Activated CD4-positive, alpha-beta T cell treated with anti-CD3 and anti-CD28 coated beads for 4 hours (primary cell): ENCODE data around the gene EDEM3.

Source experiments
- DNase-seq, 2 donors: peaks; one replicate each; pipeline ENCODE4 v3.0.0-alpha.2; 2020

Gene EDEM3

GRCh38 chr1:184665360-184665759 lies 89.3 kb downstream of the EDEM3 start:
- DNase-seq = no peak

GRCh38 chr1:184664661-184665060 lies 90.0 kb downstream of the EDEM3 start:
- DNase-seq = no peak

DNA sequence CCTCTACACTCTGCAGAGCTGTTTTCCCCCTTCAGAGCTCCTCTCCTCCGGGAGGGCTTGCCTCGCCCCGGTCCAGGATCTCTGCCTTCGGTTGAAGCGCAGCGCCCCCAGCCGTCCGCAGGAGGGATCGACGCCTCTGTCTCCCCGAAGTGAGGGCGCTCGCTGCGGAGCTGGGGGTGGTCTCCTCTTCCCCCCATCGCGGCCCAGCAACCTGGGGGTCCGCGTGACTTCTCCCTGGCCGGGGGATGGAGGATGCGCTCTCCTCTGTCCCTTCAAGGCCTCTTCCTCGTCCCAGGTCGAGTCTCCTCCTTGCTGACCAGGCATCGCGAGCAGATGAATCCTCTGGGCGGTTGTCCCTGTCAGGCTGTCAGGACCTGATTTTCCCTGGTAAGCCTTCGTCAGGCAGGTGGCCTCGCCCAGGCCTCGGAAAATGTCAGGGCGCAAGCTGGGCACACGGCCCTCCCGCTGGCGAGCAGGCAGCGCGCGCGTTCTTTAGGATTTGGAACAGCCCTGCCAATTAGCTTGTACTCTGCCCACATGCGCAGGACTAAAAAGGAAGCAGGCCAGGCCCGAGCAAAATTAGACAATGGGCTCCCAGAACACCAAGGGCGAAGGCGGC lies 90.5 kb downstream of the EDEM3 start:
- DNase-seq = no peak

DNA sequence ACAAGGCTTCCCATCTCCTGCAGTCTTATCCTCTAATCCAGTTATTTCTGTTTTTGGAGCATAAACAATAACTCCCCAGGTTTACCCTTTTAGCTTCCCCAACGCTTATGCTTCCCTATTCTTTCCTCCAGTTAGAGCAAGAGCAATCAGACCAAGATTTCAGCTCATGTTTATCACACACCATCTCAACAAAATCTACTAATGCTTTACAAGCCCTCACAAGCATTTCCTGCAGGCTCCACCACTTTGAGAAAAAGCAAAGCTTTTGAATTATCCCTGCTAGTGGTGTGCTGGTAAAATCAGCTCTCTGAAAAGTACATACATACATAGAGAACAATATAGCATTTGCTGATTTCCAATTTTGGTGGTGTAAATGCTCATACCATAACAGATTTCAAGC lies 92.9 kb downstream of the EDEM3 start:
- no peak for DNase-seq

DNA sequence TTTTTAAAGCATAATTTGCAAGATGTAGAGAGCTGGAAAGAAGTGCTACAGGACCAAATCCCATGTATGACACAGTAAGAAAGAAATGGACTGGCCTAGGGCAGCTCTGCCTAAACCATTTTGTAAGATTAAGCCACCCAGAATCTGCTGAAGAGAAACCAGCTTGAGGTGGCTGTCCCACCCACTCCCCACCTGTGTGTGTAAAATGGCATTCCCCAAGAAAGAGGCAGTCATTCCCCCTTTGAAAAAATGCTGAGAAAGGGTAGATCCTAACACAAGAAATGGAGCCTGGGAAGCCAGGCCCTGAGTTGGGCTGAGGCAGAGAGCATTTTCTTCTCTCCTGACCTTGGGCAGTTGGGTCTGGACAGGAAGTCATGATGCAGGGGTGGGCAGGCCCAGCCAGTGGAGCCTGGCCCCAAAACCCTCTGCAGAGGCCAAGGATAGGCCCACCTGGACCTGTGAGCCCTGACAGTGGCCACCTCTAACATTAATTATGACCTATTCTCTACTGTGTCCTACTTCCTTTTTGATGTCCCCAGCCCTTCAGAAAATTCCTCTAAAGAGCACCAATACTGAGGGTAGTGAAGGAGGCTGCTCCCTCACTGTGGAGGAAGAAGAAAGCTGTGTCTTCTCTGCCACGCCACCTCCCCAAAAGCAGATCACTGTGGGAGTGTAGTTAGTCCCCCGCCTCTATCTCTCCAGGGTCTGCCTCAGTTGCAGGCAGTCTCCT lies 94.0 kb downstream of the EDEM3 start:
- no peak for DNase-seq

DNA sequence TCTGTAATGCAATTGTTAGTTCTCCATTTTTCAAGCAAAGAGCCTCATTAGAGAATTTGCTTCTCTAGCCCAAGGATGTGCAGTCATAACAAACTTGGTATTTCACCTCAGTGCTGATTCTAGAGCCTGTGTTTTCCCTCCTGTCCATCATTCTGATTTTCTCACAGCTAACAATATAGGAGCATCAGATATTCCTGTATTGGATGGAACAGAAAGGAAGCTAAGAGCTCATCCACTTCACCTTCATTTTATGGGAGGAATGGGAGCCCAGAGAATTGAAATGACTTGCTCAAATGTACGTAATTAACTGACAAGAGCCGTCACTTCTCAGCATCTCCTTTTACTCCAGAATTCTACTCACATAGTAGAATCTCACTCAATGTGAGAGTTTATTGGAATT lies 96.6 kb downstream of the EDEM3 start:
- DNase-seq = no peak

GRCh38 chr1:184656221-184656620 lies 98.4 kb downstream of the EDEM3 start:
- DNase-seq = no peak

DNA sequence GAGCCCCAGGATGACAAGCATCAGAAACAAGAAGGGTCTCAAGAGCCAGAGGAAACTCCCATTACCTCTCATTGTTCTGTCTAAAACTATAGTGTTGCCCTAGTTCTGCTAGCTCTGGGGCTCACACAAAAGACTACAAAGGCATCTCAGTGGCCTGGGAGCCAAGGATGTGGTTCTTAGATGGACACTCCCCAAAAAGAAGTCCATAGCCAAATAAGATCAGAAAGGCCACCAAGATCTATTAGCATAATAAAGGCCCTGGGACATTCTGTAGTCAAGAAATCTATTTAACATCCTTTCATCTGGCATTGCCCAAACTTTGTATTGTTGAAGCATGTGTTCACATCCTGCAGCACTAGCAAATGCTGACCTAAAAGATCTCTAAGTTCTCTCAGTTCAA lies 99.5 kb downstream of the EDEM3 start:
- DNase-seq = no peak

DNA sequence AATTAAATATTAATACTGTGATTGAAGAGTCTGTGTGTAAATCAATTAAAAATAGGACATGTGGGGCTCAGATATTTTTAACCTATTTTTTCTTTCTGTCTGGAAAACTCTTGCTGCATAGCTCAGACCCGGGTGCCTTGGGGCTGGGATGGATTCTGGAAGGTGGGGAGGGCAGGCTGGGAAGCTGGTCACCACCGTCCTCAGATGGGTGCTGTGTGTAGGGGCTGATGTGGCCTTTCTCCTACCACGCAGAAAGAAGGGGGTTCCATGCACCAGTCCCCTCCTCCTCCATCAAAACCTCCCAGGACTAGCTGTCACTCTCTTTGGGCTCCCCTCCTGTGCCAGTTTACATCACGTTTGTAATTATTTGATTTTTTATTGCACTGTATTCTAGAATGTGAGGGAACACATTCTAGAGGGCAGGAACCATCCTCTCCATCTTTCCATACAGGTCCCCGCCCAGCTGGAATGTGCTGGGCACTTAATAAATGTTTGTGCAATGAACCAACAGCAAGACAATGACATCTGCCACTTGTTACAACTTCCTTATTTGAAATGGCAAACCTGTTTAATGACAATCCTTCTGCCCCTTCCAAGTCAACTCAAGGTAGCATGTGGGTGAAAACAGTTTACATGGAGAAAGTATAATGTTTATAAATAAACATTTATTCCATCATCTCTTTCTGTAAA lies 104.3 kb downstream of the EDEM3 start:
- DNase-seq = no peak

DNA sequence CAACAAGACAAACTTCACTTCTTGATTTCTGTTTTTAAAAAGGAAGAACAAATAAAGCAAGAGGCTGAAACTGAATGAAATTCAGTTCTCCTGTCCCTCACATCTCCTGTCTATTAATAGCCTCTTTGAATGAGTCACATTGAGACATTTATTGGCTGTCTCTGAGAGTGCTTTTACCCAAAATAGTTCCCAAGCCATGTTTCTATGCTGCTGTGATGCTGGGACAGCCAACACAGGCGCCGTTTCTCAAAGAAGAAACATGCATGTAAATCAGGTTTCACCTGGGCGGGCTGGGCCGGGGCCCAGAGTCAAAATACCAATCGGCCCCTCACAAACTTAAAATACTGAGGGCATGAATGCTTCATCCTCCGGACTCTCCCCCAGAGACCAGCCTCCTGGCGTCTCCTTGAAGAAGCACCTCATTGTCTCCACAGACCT lies 105.2 kb downstream of the EDEM3 start:
- DNase-seq = no peak

GRCh38 chr1:184648856-184649201 lies 105.8 kb downstream of the EDEM3 start:
- DNase-seq = no peak

- no peak for DNase-seq
These were observed 106.3 kb downstream of the EDEM3 start for GRCh38 chr1:184648160-184648855.

GRCh38 chr1:184647471-184647870 lies 107.2 kb downstream of the EDEM3 start:
- DNase-seq = no peak

DNA sequence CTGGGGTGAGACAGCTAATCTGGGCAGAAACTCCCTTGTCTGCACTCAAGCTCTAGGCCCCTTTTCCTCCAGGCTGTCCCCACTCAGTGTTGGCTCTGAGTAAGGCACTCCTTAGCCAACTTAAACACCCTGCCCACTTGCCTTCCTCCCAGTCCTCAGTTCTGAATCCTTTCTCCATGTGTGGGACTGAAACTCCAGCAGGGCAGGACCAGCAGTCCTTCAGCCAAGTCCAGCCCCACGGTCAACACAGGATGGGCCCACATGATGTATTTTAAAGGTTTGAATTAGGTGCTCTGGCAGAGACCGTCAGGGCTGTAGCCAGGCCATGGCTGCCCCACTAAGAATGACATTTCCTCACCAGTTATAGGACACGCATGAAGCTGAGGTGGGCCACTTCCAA lies 107.8 kb downstream of the EDEM3 start:
- DNase-seq = no peak

DNA sequence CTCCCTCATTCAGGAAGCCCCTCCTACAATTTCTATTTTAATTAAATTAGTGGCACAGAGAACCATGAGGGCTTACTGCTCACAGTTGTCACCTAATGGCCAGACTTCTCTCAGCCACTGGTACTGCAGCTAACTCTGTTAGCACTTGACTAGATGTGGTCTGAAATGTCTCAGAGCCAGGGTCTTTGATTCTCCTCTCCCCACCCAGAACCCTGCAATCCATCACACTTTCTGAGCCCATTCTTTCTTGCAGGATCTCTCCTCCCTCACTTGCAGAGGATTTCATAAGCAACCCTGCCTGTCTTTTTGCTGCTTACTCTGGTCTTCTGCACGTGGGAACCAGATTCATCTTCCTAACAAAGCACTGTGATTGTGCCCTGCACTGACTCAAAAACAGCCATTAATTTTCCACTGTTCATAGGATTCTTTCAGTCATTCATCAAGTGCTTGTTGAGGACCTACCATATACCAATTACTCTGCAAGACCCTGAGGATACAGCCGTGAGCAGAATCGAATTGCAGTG lies 108.4 kb downstream of the EDEM3 start:
- no peak for DNase-seq

- DNase-seq = no peak
These were observed 109.9 kb downstream of the EDEM3 start for GRCh38 chr1:184644771-184645170.

DNA sequence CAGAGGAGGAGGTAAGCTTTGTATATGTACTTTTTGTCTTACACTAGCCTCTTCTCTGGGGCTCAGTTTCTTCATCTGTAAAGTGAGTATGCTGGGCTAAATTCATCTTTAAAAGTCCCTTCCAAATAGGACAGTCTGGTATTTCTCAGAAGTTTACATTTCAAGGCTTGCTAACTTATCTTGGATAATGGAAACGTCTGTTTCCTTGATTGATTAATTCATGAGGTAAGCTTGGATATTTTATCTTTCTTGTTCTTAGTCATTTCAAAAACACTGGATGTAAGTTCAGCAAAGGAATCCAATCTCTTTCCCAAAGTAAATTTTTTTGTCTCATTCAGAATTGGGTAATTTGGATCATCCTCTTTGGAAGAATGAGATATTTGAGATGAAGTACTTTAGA lies 111.0 kb downstream of the EDEM3 start:
- DNase-seq = no peak

DNA sequence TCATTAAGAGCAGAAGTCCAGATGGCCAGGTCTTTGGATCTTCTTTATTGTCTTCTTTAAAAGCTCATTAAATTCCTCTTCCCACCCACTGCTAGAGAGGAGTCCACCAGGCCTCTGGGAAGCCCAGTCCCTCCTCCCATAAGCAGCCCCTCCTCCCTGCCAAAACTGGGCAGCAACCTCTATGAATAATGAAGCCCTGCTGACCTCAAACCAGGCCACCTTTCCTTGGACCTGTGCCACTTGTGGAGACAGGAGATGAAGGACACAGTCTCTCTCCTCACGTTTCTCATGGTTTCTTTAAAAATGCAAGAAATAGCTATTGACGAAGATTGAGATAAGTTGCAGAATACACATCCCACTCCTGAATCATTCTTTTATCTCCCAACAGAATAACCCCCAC lies 112.8 kb downstream of the EDEM3 start:
- no peak for DNase-seq

GRCh38 chr1:184640505-184640904 lies 114.2 kb downstream of the EDEM3 start:
- DNase-seq = no peak
